ENCODE data around the gene ENTPD5. TPM values are rescaled to one million over a fixed set of nuclear protein-coding genes. Genes with fewer than 3 reads are reported as not detected.

Gene ENTPD5
- total and polyA plus RNA-seq, 9 donors: 3.3 to 12.3 (median 7.0) TPM

GRCh38 chr14:74045522-74045921 is 26.4 kb upstream of the ENTPD5 start:
- Histone ChIP-seq H3K27me3 (no peaks in the 10 kb centered on the region), H3K27ac (no peak overlapping the region), H3K4me3 (no peak overlapping the region), H3K9me3 (no peaks in the 10 kb centered on the region), H3K4me1 (ENCODE audit: insufficient read depth) (no peaks in the 10 kb centered on the region), H3K36me3 (no peaks in the 10 kb centered on the region)
- no peak for TF ChIP-seq POLR2A (IDR thresholded peaks at IDR 0.05)
- TF ChIP-seq EP300 (IDR thresholded peaks at IDR 0.05): no peak
- TF ChIP-seq, protein P1, sequence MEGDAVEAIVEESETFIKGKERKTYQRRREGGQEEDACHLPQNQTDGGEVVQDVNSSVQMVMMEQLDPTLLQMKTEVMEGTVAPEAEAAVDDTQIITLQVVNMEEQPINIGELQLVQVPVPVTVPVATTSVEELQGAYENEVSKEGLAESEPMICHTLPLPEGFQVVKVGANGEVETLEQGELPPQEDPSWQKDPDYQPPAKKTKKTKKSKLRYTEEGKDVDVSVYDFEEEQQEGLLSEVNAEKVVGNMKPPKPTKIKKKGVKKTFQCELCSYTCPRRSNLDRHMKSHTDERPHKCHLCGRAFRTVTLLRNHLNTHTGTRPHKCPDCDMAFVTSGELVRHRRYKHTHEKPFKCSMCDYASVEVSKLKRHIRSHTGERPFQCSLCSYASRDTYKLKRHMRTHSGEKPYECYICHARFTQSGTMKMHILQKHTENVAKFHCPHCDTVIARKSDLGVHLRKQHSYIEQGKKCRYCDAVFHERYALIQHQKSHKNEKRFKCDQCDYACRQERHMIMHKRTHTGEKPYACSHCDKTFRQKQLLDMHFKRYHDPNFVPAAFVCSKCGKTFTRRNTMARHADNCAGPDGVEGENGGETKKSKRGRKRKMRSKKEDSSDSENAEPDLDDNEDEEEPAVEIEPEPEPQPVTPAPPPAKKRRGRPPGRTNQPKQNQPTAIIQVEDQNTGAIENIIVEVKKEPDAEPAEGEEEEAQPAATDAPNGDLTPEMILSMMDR (IDR thresholded peaks at IDR 0.05): no peak
- DNase-seq: no peak
- WGBS, 3 donors: 97 to 99% (median 97%) methylated on average over 4 of the region's 4 CpGs
- intact Hi-C loops (cut with DNase I): no loop called here

GRCh38 chr14:74042296-74042695 is 23.2 kb upstream of the ENTPD5 start:
- H3K36me3 ChIP-seq: no peaks in the 10 kb centered on the region
- no peak overlapping the region for H3K27ac ChIP-seq
- H3K27me3 ChIP-seq: no peaks in the 10 kb centered on the region
- H3K9me3 ChIP-seq: no peaks in the 10 kb centered on the region
- no peak for TF ChIP-seq POLR2A (IDR thresholded peaks at IDR 0.05)
- TF ChIP-seq, protein P1 (IDR thresholded peaks at IDR 0.05): no peak
- TF ChIP-seq EP300 (IDR thresholded peaks at IDR 0.05): no peak
- intact Hi-C loops (cut with DNase I): no loop called here
- H3K4me3 ChIP-seq: no peak overlapping the region
- DNase-seq: no peak
- H3K4me1 ChIP-seq (ENCODE audit: insufficient read depth): no peaks in the 10 kb centered on the region
- WGBS, 3 donors: 58 to 66% (median 62%) methylated on average over 2 of the region's 2 CpGs

- no peaks in the 10 kb centered on the region for H3K9me3 ChIP-seq
- WGBS, 3 donors: 65 to 67% (median 66%) methylated on average over 3 of the region's 3 CpGs
- no peaks in the 10 kb centered on the region for H3K36me3 ChIP-seq
- intact Hi-C loops (cut with DNase I): no loop called here
- no peak overlapping the region for H3K27ac ChIP-seq
- H3K4me1 ChIP-seq (ENCODE audit: insufficient read depth): no peaks in the 10 kb centered on the region
- H3K27me3 ChIP-seq: no peaks in the 10 kb centered on the region
- TF ChIP-seq, protein P1 (IDR thresholded peaks at IDR 0.05): peak; percentile 42 to 60 (median 51)
- TF ChIP-seq EP300 (IDR thresholded peaks at IDR 0.05): no peak
- no peak for TF ChIP-seq POLR2A (IDR thresholded peaks at IDR 0.05)
- DNase-seq: no peak
- H3K4me3 ChIP-seq: no peak overlapping the region
These were observed 19.2 kb upstream of the ENTPD5 start for GRCh38 chr14:74038020-74038859.

DNA sequence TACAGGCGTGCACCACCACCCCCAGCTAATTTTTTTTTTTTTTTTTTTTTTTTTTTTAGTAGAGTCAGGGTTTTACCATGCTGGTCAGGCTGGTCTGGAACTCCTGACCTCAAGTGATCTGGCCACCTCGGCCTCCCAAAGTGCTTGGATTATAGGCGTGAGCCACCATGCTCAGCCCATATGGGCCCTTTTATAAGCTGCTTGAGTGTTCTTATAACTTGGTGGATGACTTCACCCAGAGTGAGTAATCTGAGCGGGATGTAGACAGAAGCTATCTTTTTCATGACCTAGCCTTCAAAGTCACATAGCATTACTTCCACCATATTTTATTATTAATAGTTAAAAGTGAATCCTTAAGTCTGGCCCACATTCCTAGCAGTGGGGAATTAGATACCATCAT is 16.5 kb upstream of the ENTPD5 start:
- DNase-seq: no peak

More for the DNA sequence above, 16.5 kb upstream of the ENTPD5 start:
- WGBS, 3 donors: 88 to 95% (median 92%) methylated on average over 4 of the region's 4 CpGs
- no peak for TF ChIP-seq POLR2A (IDR thresholded peaks at IDR 0.05)
- TF ChIP-seq, protein P1 (IDR thresholded peaks at IDR 0.05): no peak
- no peak for TF ChIP-seq EP300 (IDR thresholded peaks at IDR 0.05)
- Histone ChIP-seq H3K36me3 (no peaks in the 10 kb centered on the region), H3K9me3 (no peaks in the 10 kb centered on the region), H3K27me3 (no peaks in the 10 kb centered on the region), H3K4me3 (no peak overlapping the region), H3K27ac (no peak overlapping the region), H3K4me1 (ENCODE audit: insufficient read depth) (no peaks in the 10 kb centered on the region)
- intact Hi-C loops (cut with DNase I): no loop called here
